Activated CD4-positive, alpha-beta T cell treated with anti-CD3 and anti-CD28 coated beads, Interleukin-2, Interleukin-6, amounts not matched to agents 100 ng/mL and 50 ng/mL, durations not matched to agents 16 hours and 8 hours (primary cell): ENCODE results near the gene FOXA3.
A peak's percentile ranks its signal among the peaks of the same experiment; 100 is the strongest.

ENCODE experiments used
- DNase-seq: peaks from one replicate; pipeline ENCODE4 v3.0.0-alpha.2; 2020

The FOXA3 gene

GRCh38 chr19:45897261-45897812, 33.2 kb downstream of the FOXA3 start:
- DNase-seq = no peak

GRCh38 chr19:45899253-45899652, 35.1 kb downstream of the FOXA3 start:
- DNase-seq = no peak

GRCh38 chr19:45899919-45900589, 35.9 kb downstream of the FOXA3 start:
- no peak for DNase-seq

GRCh38 chr19:45900738-45901431, 36.8 kb downstream of the FOXA3 start:
- DNase-seq = no peak

- DNase-seq = peak; percentile 42
Measured at GRCh38 chr19:45901432-45901911, 37.3 kb downstream of the FOXA3 start.

- DNase-seq = no peak
Measured at GRCh38 chr19:45901912-45902650, 38.0 kb downstream of the FOXA3 start, which contains the start of gene MYPOP. TSS of gene MYPOP (minus strand) at chr19:45902613. CDS start at chr19:45901773, 840 bp downstream.

- peak; percentile 100 for DNase-seq
Measured at GRCh38 chr19:45902651-45903625, 38.8 kb downstream of the FOXA3 start.

- no peak for DNase-seq
Measured at GRCh38 chr19:45905011-45905410, 40.9 kb downstream of the FOXA3 start.

- no peak for DNase-seq
Measured at GRCh38 chr19:45906221-45906620, 42.1 kb downstream of the FOXA3 start.

GRCh38 chr19:45908956-45909355, 44.8 kb downstream of the FOXA3 start:
- no peak for DNase-seq

GRCh38 chr19:45911291-45911690, 47.2 kb downstream of the FOXA3 start:
- DNase-seq = no peak

GRCh38 chr19:45913874-45914830, 50.0 kb downstream of the FOXA3 start, which contains the start of gene NANOS2:
TSS of gene NANOS2 (minus strand) at chr19:45914778. CDS start at chr19:45914693, 85 bp downstream.
- peak; percentile 42 for DNase-seq

GRCh38 chr19:45917421-45918091, 53.4 kb downstream of the FOXA3 start:
- DNase-seq = peak; percentile 62

- peak; percentile 35 for DNase-seq
Measured at GRCh38 chr19:45918721-45919120, 54.6 kb downstream of the FOXA3 start.

GRCh38 chr19:45919678-45920077, 55.6 kb downstream of the FOXA3 start:
- DNase-seq = no peak

- DNase-seq = peak; percentile 56
Measured at GRCh38 chr19:45920458-45920857, 56.3 kb downstream of the FOXA3 start.

- peak; percentile 27 for DNase-seq
Measured at GRCh38 chr19:45922281-45922680, 58.2 kb downstream of the FOXA3 start.
